GM23338 (cell line): ENCODE results near the gene FCGBP. TPM values are rescaled to one million over a fixed set of nuclear protein-coding genes. Genes with fewer than 3 reads are reported as not detected.

Experiments used
- ATAC-seq: fragments of 200-7000 bp; cut with Tn5 transposase; 3 replicates; pipeline ENCODE4 v1.9.1; 2020
- DNase-seq: peaks from one replicate; pipeline ENCODE4 v3.0.0-alpha.2; 2015; ENCODE audit warnings: low spot score
- H2AFZ ChIP-seq: fragments of 200-600 bp; sonication (generic); 2 replicates; pipeline ENCODE4 v1.8.0; 2016; ENCODE audit warnings: antibody characterized with exemption, mild to moderate bottlenecking, moderate library complexity
- H3F3A ChIP-seq: fragments of 200-600 bp; sonication (generic); replicated peaks from 2 replicates; pipeline ENCODE4 v1.8.0; 2017; ENCODE audit warnings: antibody characterized with exemption, mixed run types, low read depth
- H3K27ac ChIP-seq: fragments of 200-600 bp; sonication (generic); 2 replicates; pipeline ENCODE4 v1.6.1; 2016; ENCODE audit warnings: low read depth
- H3K27me3 ChIP-seq: fragments of 200-600 bp; sonication (generic); 2 replicates; pipeline ENCODE4 v1.8.0; 2016; ENCODE audit warnings: mild to moderate bottlenecking, mixed run types, moderate library complexity; ENCODE audit not compliant: insufficient read depth
- H3K36me3 ChIP-seq: fragments of 200-600 bp; sonication (generic); 2 replicates; pipeline ENCODE4 v1.8.0; 2016; ENCODE audit warnings: mild to moderate bottlenecking; ENCODE audit not compliant: insufficient read depth
- H3K4me1 ChIP-seq: fragments of 200-600 bp; sonication (generic); 2 replicates; pipeline ENCODE4 v1.8.0; 2016; ENCODE audit warnings: mild to moderate bottlenecking, moderate library complexity; ENCODE audit not compliant: insufficient read depth
- H3K4me2 ChIP-seq: fragments of 200-600 bp; sonication (generic); 2 replicates; pipeline ENCODE4 v1.7.1; 2017; ENCODE audit warnings: mixed run types
- H3K4me3 ChIP-seq: fragments of 200-600 bp; sonication (generic); 2 replicates; pipeline ENCODE4 v1.6.1; 2016; ENCODE audit warnings: mixed run types
- H3K79me2 ChIP-seq: fragments of 200-600 bp; sonication (generic); replicated peaks from 2 replicates; pipeline ENCODE4 v1.8.0; 2017; ENCODE audit warnings: mild to moderate bottlenecking; ENCODE audit not compliant: insufficient read depth
- H3K9me2 ChIP-seq: fragments of 200-600 bp; sonication (generic); 2 replicates; pipeline ENCODE4 v1.8.0; 2017; ENCODE audit not compliant: insufficient read depth
- H4K20me1 ChIP-seq: fragments of 200-600 bp; sonication (generic); replicated peaks from 2 replicates; pipeline ENCODE4 v1.8.0; 2017; ENCODE audit warnings: mild to moderate bottlenecking; ENCODE audit not compliant: insufficient read depth
- H3K27ac Mint-ChIP-seq: 2 replicates; pipeline ENCODE4 v1.8.0; 2020; ENCODE audit warnings: inconsistent platforms, mild to moderate bottlenecking, moderate library complexity, mixed read lengths
- H3K27me3 Mint-ChIP-seq: 3 replicates; pipeline ENCODE4 v1.8.0; 2022; ENCODE audit warnings: low read depth, mild to moderate bottlenecking, moderate library complexity, mixed read lengths, inconsistent platforms; ENCODE audit not compliant: insufficient read depth, poor library complexity
- H3K36me3 Mint-ChIP-seq: 3 replicates; pipeline ENCODE4 v1.8.0; 2021; ENCODE audit warnings: low read depth, mild to moderate bottlenecking, inconsistent platforms, moderate library complexity, mixed read lengths
- H3K4me1 Mint-ChIP-seq: 3 replicates; pipeline ENCODE4 v1.8.0; 2020; ENCODE audit warnings: mild to moderate bottlenecking, inconsistent platforms, mixed read lengths
- H3K4me3 Mint-ChIP-seq: 3 replicates; pipeline ENCODE4 v1.8.0; 2021; ENCODE audit warnings: moderate library complexity, mild to moderate bottlenecking, inconsistent platforms, mixed read lengths
- H3K9me3 Mint-ChIP-seq: 3 replicates; pipeline ENCODE4 v1.8.0; 2020; ENCODE audit warnings: moderate library complexity, mild to moderate bottlenecking, inconsistent platforms, mixed read lengths
- CREB1 ChIP-seq: fragments of 250-450 bp; sonication (Bioruptor Pico); IDR thresholded peaks from 2 replicates; pipeline ENCODE4 v1.5.0; 2020; ENCODE audit warnings: low read depth, mild to moderate bottlenecking, moderate library complexity
- EZH2phosphoT487 ChIP-seq: fragments of 200-600 bp; sonication (generic); IDR thresholded peaks from one replicate; pipeline ENCODE4 v1.8.1; 2018; ENCODE audit warnings: antibody characterized with exemption; ENCODE audit not compliant: unreplicated experiment
- NANOG ChIP-seq: IDR thresholded peaks from 2 replicates; pipeline ENCODE4 v1.6.1; 2016; ENCODE audit warnings: antibody characterized with exemption, borderline replicate concordance
- STAT1 ChIP-seq: IDR thresholded peaks from one replicate; pipeline ENCODE4 v1.6.1; 2016; ENCODE audit warnings: antibody characterized with exemption; ENCODE audit not compliant: unreplicated experiment
- ZNF114 ChIP-seq: fragments of 250-450 bp; sonication (Bioruptor Pico); IDR thresholded peaks from 2 replicates; pipeline ENCODE4 v1.5.0; 2020; ENCODE audit warnings: mild to moderate bottlenecking, moderate library complexity
- ZNF331 ChIP-seq: fragments of 250-450 bp; sonication (Bioruptor Pico); IDR thresholded peaks from 2 replicates; pipeline ENCODE4 v1.5.0; 2020; ENCODE audit warnings: low read depth, mild to moderate bottlenecking, moderate library complexity
- polyA plus RNA-seq: library from polyadenylated mRNA; unstranded; fragments of >200 nt; fragmentation: Nextera tagmentation; extraction: Ambion mirVana; gene quantifications from 2 replicates; pipeline ENCODE4 v1.2.1, GENCODE V29; 2016
- total RNA-seq: library from RNA; depleted of rRNA; stranded (reverse); fragments of >200 nt; shearing (Covaris generic); gene quantifications from 2 replicates; pipeline ENCODE4 v1.2.3, GENCODE V29; 2014
- TF ChIP-seq, protein P1 (sequence below), 2 experiments: fragments of 200-600 bp in 1 of 2; sonication (generic) in 1 of 2; conservative IDR thresholded peaks; 2 replicates each; pipeline versions ENCODE4 v1.5.1 to v1.6.1; 2016 to 2017; ENCODE audit warnings: antibody characterized with exemption in 2 of 2, low read depth in 2 of 2, mild to moderate bottlenecking in 2 of 2, moderate library complexity in 1 of 2
- TF ChIP-seq, protein P2 (sequence below): IDR thresholded peaks from one replicate; pipeline ENCODE4 v1.6.1; 2018; ENCODE audit warnings: antibody characterized with exemption; ENCODE audit not compliant: unreplicated experiment
- TF ChIP-seq, protein P3 (sequence below): IDR thresholded peaks from 2 replicates; pipeline ENCODE4 v1.6.1; 2016; ENCODE audit warnings: antibody characterized with exemption
- TF ChIP-seq, protein P4 (sequence below): fragments of 250-450 bp; sonication (Bioruptor Pico); IDR thresholded peaks from 2 replicates; pipeline ENCODE4 v1.5.0; 2020; ENCODE audit warnings: mild to moderate bottlenecking, moderate library complexity

Gene FCGBP
- total and polyA plus RNA-seq, 2 experiments from 2014 or later: 0.44 to 3.6 TPM

DNA sequence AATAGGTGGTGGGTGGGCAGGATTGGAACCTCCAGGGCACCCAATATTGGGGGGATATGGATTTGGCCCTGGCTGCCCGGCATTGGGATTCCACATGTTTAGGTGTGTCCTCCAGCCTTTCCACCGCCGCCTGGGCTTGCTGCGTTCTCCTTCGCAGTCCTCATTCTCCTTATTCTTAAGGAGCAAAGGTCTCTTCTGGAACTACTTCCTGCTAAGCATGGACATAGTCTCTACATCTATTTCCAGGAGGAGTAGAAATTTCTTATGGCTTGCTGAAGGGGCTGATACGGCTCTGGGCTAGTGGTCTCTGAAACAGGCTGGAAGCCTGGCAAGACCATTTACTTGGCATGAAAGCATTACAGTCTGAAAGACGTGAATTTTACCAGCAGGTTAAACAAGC lies 9.2 kb upstream of the FCGBP start (continued):
- TF ChIP-seq, protein P1, sequence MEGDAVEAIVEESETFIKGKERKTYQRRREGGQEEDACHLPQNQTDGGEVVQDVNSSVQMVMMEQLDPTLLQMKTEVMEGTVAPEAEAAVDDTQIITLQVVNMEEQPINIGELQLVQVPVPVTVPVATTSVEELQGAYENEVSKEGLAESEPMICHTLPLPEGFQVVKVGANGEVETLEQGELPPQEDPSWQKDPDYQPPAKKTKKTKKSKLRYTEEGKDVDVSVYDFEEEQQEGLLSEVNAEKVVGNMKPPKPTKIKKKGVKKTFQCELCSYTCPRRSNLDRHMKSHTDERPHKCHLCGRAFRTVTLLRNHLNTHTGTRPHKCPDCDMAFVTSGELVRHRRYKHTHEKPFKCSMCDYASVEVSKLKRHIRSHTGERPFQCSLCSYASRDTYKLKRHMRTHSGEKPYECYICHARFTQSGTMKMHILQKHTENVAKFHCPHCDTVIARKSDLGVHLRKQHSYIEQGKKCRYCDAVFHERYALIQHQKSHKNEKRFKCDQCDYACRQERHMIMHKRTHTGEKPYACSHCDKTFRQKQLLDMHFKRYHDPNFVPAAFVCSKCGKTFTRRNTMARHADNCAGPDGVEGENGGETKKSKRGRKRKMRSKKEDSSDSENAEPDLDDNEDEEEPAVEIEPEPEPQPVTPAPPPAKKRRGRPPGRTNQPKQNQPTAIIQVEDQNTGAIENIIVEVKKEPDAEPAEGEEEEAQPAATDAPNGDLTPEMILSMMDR (conservative IDR thresholded peaks at IDR 0.05; ENCODE audit: low read depth in 2 of 2): no peak
- no peak for TF ChIP-seq STAT1
- TF ChIP-seq NANOG: no peak
- no peak for TF ChIP-seq ZNF114 (CRISPR knock-in tag)

DNA sequence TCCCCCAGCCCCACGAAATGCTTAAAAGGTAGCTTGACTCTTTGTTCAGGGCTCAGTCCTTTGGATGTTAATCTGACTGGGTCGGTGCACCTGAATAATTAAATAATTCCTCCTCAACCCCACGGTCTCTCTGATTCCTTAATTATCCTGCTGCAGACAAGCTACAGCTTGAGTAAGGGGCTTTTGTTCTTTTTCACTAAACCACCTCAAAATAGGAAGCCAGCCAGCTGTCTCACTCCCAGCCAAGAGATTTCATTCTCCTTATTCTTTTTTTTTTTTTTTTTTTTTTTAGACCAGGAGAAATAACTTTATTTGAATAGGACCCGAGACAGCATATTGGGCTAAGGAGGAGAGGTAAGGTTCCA lies 7.9 kb upstream of the FCGBP start:
- ATAC-seq: no peak
- TF ChIP-seq ZNF114 (CRISPR knock-in tag) (no peak), NANOG (no peak), EZH2phosphoT487 (no peak), CREB1 (CRISPR knock-in tag) (no peak), ZNF331 (CRISPR knock-in tag) (no peak), STAT1 (no peak)
- TF ChIP-seq, protein P2, sequence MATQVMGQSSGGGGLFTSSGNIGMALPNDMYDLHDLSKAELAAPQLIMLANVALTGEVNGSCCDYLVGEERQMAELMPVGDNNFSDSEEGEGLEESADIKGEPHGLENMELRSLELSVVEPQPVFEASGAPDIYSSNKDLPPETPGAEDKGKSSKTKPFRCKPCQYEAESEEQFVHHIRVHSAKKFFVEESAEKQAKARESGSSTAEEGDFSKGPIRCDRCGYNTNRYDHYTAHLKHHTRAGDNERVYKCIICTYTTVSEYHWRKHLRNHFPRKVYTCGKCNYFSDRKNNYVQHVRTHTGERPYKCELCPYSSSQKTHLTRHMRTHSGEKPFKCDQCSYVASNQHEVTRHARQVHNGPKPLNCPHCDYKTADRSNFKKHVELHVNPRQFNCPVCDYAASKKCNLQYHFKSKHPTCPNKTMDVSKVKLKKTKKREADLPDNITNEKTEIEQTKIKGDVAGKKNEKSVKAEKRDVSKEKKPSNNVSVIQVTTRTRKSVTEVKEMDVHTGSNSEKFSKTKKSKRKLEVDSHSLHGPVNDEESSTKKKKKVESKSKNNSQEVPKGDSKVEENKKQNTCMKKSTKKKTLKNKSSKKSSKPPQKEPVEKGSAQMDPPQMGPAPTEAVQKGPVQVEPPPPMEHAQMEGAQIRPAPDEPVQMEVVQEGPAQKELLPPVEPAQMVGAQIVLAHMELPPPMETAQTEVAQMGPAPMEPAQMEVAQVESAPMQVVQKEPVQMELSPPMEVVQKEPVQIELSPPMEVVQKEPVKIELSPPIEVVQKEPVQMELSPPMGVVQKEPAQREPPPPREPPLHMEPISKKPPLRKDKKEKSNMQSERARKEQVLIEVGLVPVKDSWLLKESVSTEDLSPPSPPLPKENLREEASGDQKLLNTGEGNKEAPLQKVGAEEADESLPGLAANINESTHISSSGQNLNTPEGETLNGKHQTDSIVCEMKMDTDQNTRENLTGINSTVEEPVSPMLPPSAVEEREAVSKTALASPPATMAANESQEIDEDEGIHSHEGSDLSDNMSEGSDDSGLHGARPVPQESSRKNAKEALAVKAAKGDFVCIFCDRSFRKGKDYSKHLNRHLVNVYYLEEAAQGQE: no peak
- TF ChIP-seq, protein P3, sequence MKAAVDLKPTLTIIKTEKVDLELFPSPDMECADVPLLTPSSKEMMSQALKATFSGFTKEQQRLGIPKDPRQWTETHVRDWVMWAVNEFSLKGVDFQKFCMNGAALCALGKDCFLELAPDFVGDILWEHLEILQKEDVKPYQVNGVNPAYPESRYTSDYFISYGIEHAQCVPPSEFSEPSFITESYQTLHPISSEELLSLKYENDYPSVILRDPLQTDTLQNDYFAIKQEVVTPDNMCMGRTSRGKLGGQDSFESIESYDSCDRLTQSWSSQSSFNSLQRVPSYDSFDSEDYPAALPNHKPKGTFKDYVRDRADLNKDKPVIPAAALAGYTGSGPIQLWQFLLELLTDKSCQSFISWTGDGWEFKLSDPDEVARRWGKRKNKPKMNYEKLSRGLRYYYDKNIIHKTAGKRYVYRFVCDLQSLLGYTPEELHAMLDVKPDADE: no peak
- TF ChIP-seq, protein P4, sequence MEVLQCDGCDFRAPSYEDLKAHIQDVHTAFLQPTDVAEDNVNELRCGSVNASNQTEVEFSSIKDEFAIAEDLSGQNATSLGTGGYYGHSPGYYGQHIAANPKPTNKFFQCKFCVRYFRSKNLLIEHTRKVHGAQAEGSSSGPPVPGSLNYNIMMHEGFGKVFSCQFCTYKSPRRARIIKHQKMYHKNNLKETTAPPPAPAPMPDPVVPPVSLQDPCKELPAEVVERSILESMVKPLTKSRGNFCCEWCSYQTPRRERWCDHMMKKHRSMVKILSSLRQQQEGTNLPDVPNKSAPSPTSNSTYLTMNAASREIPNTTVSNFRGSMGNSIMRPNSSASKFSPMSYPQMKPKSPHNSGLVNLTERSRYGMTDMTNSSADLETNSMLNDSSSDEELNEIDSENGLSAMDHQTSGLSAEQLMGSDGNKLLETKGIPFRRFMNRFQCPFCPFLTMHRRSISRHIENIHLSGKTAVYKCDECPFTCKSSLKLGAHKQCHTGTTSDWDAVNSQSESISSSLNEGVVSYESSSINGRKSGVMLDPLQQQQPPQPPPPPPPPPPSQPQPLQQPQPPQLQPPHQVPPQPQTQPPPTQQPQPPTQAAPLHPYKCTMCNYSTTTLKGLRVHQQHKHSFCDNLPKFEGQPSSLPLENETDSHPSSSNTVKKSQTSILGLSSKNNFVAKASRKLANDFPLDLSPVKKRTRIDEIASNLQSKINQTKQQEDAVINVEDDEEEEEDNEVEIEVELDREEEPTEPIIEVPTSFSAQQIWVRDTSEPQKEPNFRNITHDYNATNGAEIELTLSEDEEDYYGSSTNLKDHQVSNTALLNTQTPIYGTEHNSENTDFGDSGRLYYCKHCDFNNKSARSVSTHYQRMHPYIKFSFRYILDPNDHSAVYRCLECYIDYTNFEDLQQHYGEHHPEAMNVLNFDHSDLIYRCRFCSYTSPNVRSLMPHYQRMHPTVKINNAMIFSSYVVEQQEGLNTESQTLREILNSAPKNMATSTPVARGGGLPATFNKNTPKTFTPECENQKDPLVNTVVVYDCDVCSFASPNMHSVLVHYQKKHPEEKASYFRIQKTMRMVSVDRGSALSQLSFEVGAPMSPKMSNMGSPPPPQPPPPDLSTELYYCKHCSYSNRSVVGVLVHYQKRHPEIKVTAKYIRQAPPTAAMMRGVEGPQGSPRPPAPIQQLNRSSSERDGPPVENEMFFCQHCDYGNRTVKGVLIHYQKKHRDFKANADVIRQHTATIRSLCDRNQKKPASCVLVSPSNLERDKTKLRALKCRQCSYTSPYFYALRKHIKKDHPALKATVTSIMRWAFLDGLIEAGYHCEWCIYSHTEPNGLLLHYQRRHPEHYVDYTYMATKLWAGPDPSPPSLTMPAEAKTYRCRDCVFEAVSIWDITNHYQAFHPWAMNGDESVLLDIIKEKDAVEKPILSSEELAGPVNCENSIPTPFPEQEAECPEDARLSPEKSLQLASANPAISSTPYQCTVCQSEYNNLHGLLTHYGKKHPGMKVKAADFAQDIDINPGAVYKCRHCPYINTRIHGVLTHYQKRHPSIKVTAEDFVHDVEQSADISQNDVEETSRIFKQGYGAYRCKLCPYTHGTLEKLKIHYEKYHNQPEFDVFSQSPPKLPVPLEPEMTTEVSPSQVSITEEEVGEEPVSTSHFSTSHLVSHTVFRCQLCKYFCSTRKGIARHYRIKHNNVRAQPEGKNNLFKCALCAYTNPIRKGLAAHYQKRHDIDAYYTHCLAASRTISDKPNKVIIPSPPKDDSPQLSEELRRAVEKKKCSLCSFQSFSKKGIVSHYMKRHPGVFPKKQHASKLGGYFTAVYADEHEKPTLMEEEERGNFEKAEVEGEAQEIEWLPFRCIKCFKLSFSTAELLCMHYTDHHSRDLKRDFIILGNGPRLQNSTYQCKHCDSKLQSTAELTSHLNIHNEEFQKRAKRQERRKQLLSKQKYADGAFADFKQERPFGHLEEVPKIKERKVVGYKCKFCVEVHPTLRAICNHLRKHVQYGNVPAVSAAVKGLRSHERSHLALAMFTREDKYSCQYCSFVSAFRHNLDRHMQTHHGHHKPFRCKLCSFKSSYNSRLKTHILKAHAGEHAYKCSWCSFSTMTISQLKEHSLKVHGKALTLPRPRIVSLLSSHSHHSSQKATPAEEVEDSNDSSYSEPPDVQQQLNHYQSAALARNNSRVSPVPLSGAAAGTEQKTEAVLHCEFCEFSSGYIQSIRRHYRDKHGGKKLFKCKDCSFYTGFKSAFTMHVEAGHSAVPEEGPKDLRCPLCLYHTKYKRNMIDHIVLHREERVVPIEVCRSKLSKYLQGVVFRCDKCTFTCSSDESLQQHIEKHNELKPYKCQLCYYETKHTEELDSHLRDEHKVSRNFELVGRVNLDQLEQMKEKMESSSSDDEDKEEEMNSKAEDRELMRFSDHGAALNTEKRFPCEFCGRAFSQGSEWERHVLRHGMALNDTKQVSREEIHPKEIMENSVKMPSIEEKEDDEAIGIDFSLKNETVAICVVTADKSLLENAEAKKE (CRISPR knock-in tag): no peak
- TF ChIP-seq, protein P1 (conservative IDR thresholded peaks at IDR 0.05; ENCODE audit: low read depth in 2 of 2): no peak

More for the DNA sequence above, 7.9 kb upstream of the FCGBP start:
- Histone ChIP-seq H4K20me1 (no peaks in the 10 kb centered on the region), H3K4me3 (no peak overlapping the region), H3F3A (no peaks in the 10 kb centered on the region), H3K36me3 (no peaks in the 10 kb centered on the region), H3K27ac (no peak overlapping the region), H3K27me3 (no peaks in the 10 kb centered on the region), H2AFZ (no peak overlapping the region), H3K79me2 (no peaks in the 10 kb centered on the region), H3K4me1 (no peaks in the 10 kb centered on the region), H3K9me2 (no peaks in the 10 kb centered on the region), H3K4me2 (no peak overlapping the region)
- H3K4me1 Mint-ChIP-seq: peaks cover 14% of the 10 kb centered on the region
- no peaks in the 10 kb centered on the region for H3K36me3 Mint-ChIP-seq
- H3K9me3 Mint-ChIP-seq: no peaks in the 10 kb centered on the region; the same call in 2 of the 3 replicates
- no peak overlapping the region for H3K4me3 Mint-ChIP-seq
- H3K27me3 Mint-ChIP-seq: peaks cover 2% of the 10 kb centered on the region
- H3K27ac Mint-ChIP-seq: no peak overlapping the region
- no peak for DNase-seq
